Activated CD8-positive, alpha-beta memory T cell treated with anti-CD3 and anti-CD28 coated beads, Interleukin-2, amount 10 ng/mL, durations not matched to agents 7 days and 5 days (primary cell): Measurements from ENCODE around the gene ABHD16A. TPM values are rescaled to one million over a fixed set of nuclear protein-coding genes. Genes with fewer than 3 reads are reported as not detected.
A peak's percentile ranks its signal among the peaks of the same experiment; 100 is the strongest.

Experiments
- ATAC-seq: fragments of 150-1000 bp; cut with Tn5 transposase; one replicate; pipeline ENCODE4 v1.10.0; 2021; ENCODE audit warnings: moderate library complexity
- CTCF ChIA-PET: fragments of 350-600 bp; sonication (Branson Sonifier 250); formaldehyde crosslinking; loops from one replicate; lab custom pipeline; 2021; ENCODE audit warnings: antibody characterized with exemption; lab: Charles Lee
- DNase-seq: peaks from one replicate; pipeline ENCODE4 v3.0.0-alpha.2; 2020
- H3K27ac Mint-ChIP-seq: one replicate; pipeline ENCODE4 v1.8.0; 2021; ENCODE audit warnings: mild to moderate bottlenecking, mixed read lengths
- H3K27me3 Mint-ChIP-seq: one replicate; pipeline ENCODE4 v1.8.0; 2021; ENCODE audit warnings: mixed read lengths
- H3K36me3 Mint-ChIP-seq: one replicate; pipeline ENCODE4 v1.8.0; 2021; ENCODE audit warnings: mild to moderate bottlenecking, mixed read lengths
- H3K4me1 Mint-ChIP-seq: one replicate; pipeline ENCODE4 v1.8.0; 2021; ENCODE audit warnings: mixed read lengths
- H3K4me3 Mint-ChIP-seq: one replicate; pipeline ENCODE4 v1.8.0; 2021; ENCODE audit warnings: mild to moderate bottlenecking, moderate library complexity, mixed read lengths
- H3K9me3 Mint-ChIP-seq: one replicate; pipeline ENCODE4 v1.8.0; 2022; ENCODE audit warnings: low read depth, mixed read lengths
- total RNA-seq, 2 experiments: library from RNA; stranded (reverse); gene quantifications; one replicate each; pipeline ENCODE4 v1.2.3, GENCODE V29; 2021

Gene ABHD16A
- total RNA-seq, 2 experiments from 2014 or later, result 49.0 to 56.7 TPM

DNA sequence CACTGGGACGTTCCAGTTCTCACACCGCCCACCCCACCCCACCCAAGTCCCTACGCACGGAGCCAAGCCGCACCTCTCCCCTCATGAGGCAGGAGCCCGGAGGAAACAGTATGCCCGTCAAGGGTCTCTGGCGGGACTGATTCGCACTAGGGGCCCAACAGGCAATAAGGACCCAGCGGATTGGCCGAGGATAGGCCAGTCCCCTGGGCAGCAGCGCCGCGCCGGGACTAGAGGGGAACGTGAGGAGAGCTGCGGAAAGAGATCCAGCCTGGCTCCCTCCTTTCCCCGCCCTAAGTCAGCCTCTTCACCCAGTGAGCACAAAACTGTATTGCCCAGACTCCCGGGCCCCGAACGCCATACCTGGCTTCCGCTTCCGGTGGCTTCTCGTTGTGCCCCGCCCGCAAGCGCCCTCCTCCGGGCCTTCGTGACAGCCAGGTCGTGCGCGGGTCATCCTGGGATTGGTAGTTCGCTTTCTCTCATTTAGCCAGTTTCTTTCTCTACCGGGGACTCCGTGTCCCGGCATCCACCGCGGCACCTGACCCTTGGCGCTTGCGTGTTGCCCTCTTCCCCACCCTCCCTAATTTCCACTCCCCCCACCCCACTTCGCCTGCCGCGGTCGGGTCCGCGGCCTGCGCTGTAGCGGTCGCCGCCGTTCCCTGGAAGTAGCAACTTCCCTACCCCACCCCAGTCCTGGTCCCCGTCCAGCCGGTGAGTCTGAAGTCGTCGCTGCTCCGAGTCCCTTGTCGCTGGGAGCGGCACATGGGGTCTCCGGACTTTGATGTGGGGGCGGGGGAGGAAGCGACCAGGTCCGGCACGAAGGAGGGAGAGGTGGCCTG lies 37.4 kb downstream of the ABHD16A start, which contains the start of gene CSNK2B:
Gene CSNK2B (plus strand): TSS at position 580 of the 836 bp plus-strand sequence. CDS start 752 bp downstream, outside the sequence.
- Mint-ChIP-seq H3K27ac (peak within 1 kb of the TSS; percentile 95), H3K36me3 (peaks cover 76% of the 10 kb centered on the region), H3K9me3 (no peaks in the 10 kb centered on the region), H3K4me3 (peak within 1 kb of the TSS; percentile 90), H3K4me1 (peaks cover 60% of the 10 kb centered on the region), H3K27me3 (no peaks in the 10 kb centered on the region)
- CTCF ChIA-PET, result interaction anchor here (0.9 to 4.1 kb wide), 7 partner anchors 12 to 232 kb away, joined by 3 to 39 read pairs (median 6); partner anchors contain the start of genes APOM, BAG6, EHMT2 and LY6G5C
- peak; percentile 99 for DNase-seq
- ATAC-seq, result peak; percentile 87

- peak; percentile 27 for ATAC-seq
- peak; percentile 96 for DNase-seq
- Mint-ChIP-seq H3K4me3 (peak within 1 kb of the TSS; percentile 90), H3K27me3 (no peaks in the 10 kb centered on the region), H3K9me3 (no peaks in the 10 kb centered on the region), H3K27ac (peak within 1 kb of the TSS; percentile 95), H3K4me1 (peaks cover 64% of the 10 kb centered on the region), H3K36me3 (peaks cover 70% of the 10 kb centered on the region)
- CTCF ChIA-PET, result interaction anchor here (0.6 to 4.1 kb wide), 11 partner anchors 12 to 233 kb away, joined by 3 to 39 read pairs (median 3); partner anchors contain the start of genes APOM, BAG6, DDX39B and EHMT2
Observed at GRCh38 chr6:31664790-31665500, 38.2 kb downstream of the ABHD16A start, which contains the start of gene GPANK1. Gene GPANK1 (minus strand): TSS chr6:31664997. CDS start chr6:31664478, 519 bp downstream.

DNA sequence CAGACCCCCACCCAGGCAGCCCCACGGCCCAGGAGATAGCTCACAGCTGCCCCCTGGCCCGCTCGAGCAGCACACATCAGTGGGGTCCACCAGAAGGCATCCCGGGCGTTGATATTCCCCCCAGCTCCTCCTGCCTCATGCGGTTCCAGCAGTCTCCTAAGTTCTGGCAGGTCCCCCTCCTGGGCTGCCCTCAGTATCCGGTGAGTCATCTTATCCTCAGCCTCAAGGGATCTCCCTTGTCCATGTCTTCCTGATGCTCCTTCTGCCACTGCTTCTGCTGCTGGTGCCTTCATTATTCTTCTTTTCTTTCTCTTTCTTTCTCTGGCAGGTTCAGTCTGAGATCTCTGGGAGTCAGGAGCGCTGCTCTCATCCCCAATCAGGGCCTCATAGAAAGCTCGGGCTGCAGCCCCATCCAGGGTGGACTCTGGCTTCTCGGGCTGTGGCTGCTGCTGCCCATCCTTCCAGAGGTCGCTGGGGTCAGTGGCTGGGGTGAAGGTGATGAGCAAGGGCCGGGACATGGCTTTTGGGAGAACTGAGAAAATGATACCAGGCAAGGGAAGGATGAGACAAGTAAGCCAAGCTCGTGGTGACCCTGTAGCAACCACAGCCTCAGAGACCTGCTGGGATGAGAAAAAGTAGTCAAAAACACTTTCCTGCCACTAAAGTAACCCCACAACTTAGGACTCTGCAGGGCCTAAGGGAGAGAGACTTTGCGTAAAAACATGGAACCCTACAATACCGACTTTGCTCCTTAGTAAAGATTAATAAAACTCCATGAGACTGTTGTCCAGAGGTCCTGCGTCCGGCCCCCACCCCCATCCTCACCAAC lies 38.9 kb downstream of the ABHD16A start:
- H3K4me3 Mint-ChIP-seq, result peak overlapping the region; percentile 90
- peak; percentile 50 for DNase-seq
- no peak for ATAC-seq
- H3K27me3 Mint-ChIP-seq, result no peaks in the 10 kb centered on the region
- H3K9me3 Mint-ChIP-seq, result no peaks in the 10 kb centered on the region
- peaks cover 67% of the 10 kb centered on the region for H3K36me3 Mint-ChIP-seq
- H3K4me1 Mint-ChIP-seq, result peaks cover 71% of the 10 kb centered on the region
- peak overlapping the region; percentile 95 for H3K27ac Mint-ChIP-seq
- CTCF ChIA-PET, result interaction anchor here (0.6 to 4.1 kb wide), 11 partner anchors 11 to 234 kb away, joined by 3 to 39 read pairs (median 3); partner anchors contain the start of genes APOM, BAG6, DDX39B and EHMT2

- Mint-ChIP-seq H3K36me3 (peaks cover 61% of the 10 kb centered on the region), H3K27ac (peak overlapping the region; percentile 95), H3K9me3 (no peaks in the 10 kb centered on the region), H3K4me1 (peaks cover 75% of the 10 kb centered on the region), H3K4me3 (peak overlapping the region; percentile 90), H3K27me3 (no peaks in the 10 kb centered on the region)
- no peak for DNase-seq
- CTCF ChIA-PET, result interaction anchor here (0.6 to 4.1 kb wide), 5 partner anchors 10 to 167 kb away, joined by 4 to 39 read pairs (median 11); partner anchors contain the start of genes APOM, BAG6, LSM2 and MSH5
- ATAC-seq, result no peak
Observed at GRCh38 chr6:31663126-31663960, 39.8 kb downstream of the ABHD16A start.

- H3K36me3 Mint-ChIP-seq, result peaks cover 60% of the 10 kb centered on the region
- H3K4me1 Mint-ChIP-seq, result peaks cover 76% of the 10 kb centered on the region
- ATAC-seq, result no peak
- H3K4me3 Mint-ChIP-seq, result peak overlapping the region; percentile 22
- no peak for DNase-seq
- H3K27me3 Mint-ChIP-seq, result no peaks in the 10 kb centered on the region
- CTCF ChIA-PET, result interaction anchor here (0.6 to 4.1 kb wide), 6 partner anchors 9 to 1195 kb away, joined by 3 to 39 read pairs (median 6); partner anchors contain the start of genes APOM and BAG6
- no peaks in the 10 kb centered on the region for H3K9me3 Mint-ChIP-seq
- peak overlapping the region; percentile 57 for H3K27ac Mint-ChIP-seq
Observed at GRCh38 chr6:31662124-31662723, 40.9 kb downstream of the ABHD16A start.

DNA sequence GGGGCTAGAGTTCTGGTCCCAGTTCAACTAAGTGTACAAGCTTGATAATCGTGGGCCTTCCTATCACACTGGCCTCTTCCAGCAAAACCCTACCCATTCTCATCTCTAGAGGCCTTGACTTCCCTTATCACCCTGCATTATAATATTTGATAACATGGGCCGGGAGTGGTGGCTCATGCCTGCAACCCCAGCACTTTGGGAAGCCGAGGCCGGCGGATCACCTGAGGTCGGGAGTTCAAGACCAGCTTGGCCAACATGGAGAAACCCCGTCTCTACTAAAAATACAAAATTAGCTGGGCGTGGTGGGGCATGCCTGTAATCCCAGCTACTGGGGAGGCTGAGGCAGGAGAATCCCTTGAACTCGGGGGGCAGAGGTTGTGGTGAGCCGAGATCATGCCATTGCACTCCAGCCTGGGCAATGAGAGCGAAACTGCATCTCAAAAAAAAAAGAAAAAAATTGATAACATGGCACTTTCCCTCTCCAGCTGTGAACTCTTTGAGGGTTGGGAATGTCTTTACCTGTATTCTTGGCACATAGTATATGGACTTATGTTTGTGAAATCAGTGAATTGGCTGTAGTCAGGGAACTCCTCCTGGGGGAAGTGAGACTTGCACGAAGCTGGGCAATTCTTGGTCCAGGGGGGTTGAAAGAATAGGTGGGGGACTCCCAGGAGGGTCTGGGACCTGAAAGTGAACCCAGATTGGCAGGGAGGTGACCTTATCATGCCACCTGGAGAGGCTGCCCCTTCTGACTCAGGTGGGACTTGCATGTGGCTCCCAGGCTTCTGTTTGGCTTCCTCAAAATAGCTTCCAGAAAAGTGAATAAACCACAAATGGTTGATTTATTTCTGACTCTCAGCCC lies 41.6 kb downstream of the ABHD16A start:
- no peaks in the 10 kb centered on the region for H3K9me3 Mint-ChIP-seq
- DNase-seq (no peak), ATAC-seq (no peak)
- H3K27me3 Mint-ChIP-seq, result no peaks in the 10 kb centered on the region
- peak overlapping the region; percentile 96 for H3K27ac Mint-ChIP-seq
- peaks cover 73% of the 10 kb centered on the region for H3K4me1 Mint-ChIP-seq
- peak overlapping the region; percentile 99 for H3K4me3 Mint-ChIP-seq
- CTCF ChIA-PET, result interaction anchor here (0.6 to 4.1 kb wide), 9 partner anchors 8 to 1194 kb away, joined by 3 to 39 read pairs (median 6); partner anchors contain the start of genes APOM, BAG6 and MSH5
- H3K36me3 Mint-ChIP-seq, result peaks cover 59% of the 10 kb centered on the region

DNA sequence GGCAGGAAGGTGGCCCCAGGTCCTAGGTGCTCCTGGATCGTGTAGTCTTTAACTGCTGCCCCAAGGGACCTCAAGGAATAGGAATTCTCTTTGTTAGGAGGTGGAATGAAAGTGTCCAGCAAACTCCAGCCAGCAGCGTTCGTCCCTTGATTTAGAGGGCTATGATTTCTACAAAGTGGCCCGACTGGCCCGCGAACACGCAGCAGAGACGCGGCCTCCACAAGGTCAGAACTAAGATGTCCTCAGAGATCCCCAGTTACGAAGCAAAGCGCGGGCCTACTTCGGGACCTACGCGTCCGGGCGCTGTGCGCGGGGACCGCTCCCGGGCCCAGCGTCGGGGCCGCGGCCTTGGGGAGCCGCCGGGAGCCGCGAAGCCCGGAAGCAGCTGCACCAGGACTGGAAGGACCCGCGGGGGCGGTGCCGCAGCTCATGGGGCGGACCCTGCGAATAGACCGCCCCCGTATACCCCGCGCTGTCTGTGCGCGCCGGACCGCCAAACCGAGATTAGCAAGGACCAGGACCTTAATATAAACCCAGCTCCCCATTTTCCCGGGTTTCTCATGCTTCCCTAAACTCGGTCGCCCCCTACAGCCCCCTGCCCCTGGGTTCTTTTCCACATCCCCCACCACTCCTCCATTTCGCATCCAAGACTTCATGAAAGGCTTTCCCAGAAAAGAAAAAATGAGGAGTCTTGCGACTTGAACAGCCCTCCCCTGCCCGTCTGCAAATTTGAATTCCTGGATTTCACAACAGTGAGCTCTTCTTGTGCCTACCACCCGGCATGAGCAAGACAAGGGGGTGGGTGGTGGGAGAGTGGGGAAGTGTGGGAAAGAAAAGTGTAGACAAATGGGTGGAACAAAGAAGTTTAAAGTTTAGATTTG lies 42.5 kb downstream of the ABHD16A start, which contains the start of gene C6orf47:
Gene C6orf47 (minus strand): TSS at position 398 of the 881 bp plus-strand sequence. CDS start 831 bp downstream, outside the sequence.
- H3K27me3 Mint-ChIP-seq, result no peaks in the 10 kb centered on the region
- H3K4me1 Mint-ChIP-seq, result peaks cover 75% of the 10 kb centered on the region
- H3K4me3 Mint-ChIP-seq, result peak within 1 kb of the TSS; percentile 99
- DNase-seq (peak; percentile 88), ATAC-seq (peak; percentile 74)
- H3K27ac Mint-ChIP-seq, result peak within 1 kb of the TSS; percentile 96
- CTCF ChIA-PET, result interaction anchor here (1.0 to 2.2 kb wide), 9 partner anchors 9 to 131 kb away, joined by 3 to 8 read pairs (median 4); partner anchors contain the start of genes BAG6 and MSH5
- peaks cover 60% of the 10 kb centered on the region for H3K36me3 Mint-ChIP-seq
- H3K9me3 Mint-ChIP-seq, result no peaks in the 10 kb centered on the region

GRCh38 chr6:31659649-31660380 lies 43.3 kb downstream of the ABHD16A start:
- ATAC-seq (peak; percentile 48), DNase-seq (peak; percentile 77)
- peak overlapping the region; percentile 96 for H3K27ac Mint-ChIP-seq
- peaks cover 81% of the 10 kb centered on the region for H3K4me1 Mint-ChIP-seq
- H3K9me3 Mint-ChIP-seq, result no peaks in the 10 kb centered on the region
- H3K36me3 Mint-ChIP-seq, result peaks cover 61% of the 10 kb centered on the region
- CTCF ChIA-PET, result interaction anchor here (1.0 to 1.5 kb wide), 9 partner anchors 8 to 132 kb away, joined by 3 to 8 read pairs (median 4); partner anchors contain the start of genes BAG6 and MSH5
- H3K27me3 Mint-ChIP-seq, result no peaks in the 10 kb centered on the region
- peak overlapping the region; percentile 99 for H3K4me3 Mint-ChIP-seq

DNA sequence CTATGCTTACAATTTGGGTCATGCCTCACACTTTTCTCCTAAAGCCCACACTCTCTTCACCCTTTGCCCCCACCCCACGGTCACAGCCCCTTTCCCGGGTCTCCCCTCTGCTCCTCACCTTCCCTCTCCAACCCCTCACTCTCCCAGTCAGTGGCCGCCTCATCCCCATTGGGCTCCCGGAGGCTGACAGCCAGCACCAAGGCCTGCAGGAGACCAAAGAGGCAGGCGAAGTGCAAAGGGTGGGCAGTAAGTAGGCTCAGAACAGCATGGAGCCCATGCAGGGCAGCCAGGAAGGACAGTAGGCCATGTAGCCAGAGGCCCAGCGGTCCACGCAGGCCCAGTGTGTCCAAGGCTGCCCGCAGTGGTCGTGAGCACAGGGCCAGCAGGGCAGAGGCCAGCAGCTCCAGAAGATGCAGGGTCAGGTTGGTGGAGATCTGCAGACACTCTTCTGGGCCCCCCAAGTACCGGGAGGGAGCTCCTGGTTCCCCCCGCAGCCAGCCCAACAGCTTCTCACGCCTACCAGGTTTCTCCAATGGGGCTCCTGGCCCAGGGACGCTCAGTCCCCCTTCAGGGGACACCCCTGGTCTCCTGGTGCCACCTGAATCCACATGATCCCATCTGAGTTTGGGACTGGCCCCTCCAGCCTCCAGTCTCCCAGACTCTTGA lies 44.0 kb downstream of the ABHD16A start:
- ATAC-seq (no peak), DNase-seq (no peak)
- H3K27me3 Mint-ChIP-seq, result no peaks in the 10 kb centered on the region
- peaks cover 83% of the 10 kb centered on the region for H3K4me1 Mint-ChIP-seq
- H3K27ac Mint-ChIP-seq, result peak overlapping the region; percentile 96
- H3K9me3 Mint-ChIP-seq, result no peaks in the 10 kb centered on the region
- peak overlapping the region; percentile 99 for H3K4me3 Mint-ChIP-seq
- CTCF ChIA-PET, result interaction anchor here (0.8 to 1.5 kb wide), 4 partner anchors 42 to 133 kb away, joined by 3 to 4 read pairs (median 3); no protein-coding TSS in a partner anchor
- peaks cover 55% of the 10 kb centered on the region for H3K36me3 Mint-ChIP-seq
